CD4-positive, alpha-beta T cell treated with Interleukin-4 for 1 hour (primary cell): ENCODE data around the gene SF3B2.
A peak's percentile ranks its signal among the peaks of the same experiment; 100 is the strongest.

Source experiments
- DNase-seq, 2 donors: peaks; one replicate each; pipeline ENCODE4 v3.0.0-alpha.2; 2020 to 2022

The SF3B2 gene

DNA sequence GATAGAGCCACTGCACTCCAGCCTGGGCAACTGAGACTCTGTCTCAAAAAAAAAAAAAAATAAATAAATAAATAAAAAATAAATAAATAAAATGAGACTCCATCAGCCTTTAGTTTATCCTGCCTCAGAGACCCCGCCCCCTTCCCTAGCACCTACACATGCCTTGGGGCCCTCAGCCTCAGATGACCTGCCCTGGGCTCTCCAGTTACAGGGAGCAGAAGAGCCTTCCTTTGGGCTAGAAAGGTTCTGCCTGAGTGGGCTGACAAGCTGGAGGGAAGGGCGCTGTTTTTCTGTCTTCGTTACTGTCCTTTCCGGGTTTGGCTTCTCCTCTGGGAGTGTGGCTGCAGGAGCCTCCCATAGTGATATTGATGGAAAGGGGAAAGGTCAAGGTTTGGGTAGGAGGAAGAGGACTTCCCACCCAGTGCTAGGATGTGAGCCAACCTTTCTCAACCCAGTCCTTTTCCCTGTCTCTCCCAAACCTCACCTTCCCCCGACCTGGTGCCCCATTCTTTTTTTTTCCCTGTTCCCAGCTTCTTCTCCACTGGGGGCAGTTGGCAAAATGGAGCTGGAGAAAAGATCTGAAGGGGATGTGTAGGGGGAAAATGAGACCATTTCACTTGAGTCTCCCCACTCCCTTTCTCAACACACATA, 1.5 kb upstream of the SF3B2 start:
- DNase-seq, result no peak

DNA sequence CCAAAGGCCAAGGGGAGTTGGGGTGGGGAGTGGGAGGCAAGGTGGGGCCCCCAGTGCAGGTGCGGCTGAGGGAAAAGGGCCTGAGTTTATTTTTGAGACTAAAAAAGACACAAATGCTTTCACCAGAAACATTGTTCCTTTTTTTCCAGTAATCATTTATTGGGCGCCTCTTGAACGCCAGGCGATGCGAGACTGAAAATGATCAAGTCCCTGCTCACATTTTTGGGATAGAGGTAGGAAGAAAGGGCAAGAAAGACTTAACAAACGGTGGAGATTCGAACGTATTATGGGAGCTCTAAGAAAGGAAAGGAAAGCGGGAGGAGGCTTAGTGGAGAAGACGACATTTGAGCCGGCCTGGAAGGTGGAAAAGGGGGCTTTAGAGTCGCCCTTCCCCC, 796 bp upstream of the SF3B2 start:
- DNase-seq, result no peak

- no peak for DNase-seq
These were observed 459 bp downstream of the SF3B2 start for GRCh38 chr11:66052664-66052982.

GRCh38 chr11:66055021-66055420, 2.9 kb downstream of the SF3B2 start:
- no peak for DNase-seq

DNA sequence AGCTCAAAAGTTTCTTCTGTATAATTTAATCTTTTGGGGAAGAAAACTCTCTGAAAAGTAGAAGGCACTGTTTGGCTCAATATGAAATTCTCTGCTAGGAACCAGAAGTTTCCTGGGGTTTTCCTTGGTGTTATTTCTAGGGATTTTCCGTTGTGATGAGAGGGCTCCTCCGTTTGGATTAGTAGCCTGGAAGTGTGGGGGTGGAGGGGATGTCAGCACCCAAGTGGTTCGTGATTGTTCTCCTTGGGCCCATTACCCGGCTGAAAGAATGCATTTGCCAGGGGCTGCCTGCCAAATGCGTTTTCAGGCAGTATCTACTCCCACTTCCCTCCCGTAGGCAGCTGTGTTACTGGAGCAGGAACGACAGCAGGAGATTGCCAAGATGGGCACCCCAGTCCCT, 4.3 kb downstream of the SF3B2 start:
- no peak for DNase-seq

GRCh38 chr11:66059966-66060680, 8.0 kb downstream of the SF3B2 start:
- no peak for DNase-seq

- DNase-seq, result no peak
These were observed 9.1 kb downstream of the SF3B2 start for GRCh38 chr11:66061268-66061667.

GRCh38 chr11:66062408-66062807, 10.2 kb downstream of the SF3B2 start:
- no peak for DNase-seq

DNA sequence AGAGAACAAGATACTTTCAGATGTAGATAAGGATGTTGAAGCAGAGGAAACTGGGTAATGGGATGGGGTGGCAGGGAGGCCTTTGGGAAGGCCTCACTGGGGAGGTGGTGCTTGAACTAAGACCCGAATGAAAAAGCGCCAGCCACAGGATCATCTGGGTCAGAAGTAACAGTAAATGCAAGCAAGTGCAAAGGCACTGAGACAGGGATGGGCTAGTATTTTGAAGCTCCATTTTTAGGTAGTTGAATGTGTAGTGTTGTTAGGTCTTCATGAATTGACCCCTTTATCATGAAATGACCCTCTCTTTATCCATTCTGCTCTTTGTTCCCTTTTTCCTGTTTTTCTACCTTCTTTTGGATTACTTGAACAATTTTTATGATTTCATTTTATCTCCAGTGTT, 11.7 kb downstream of the SF3B2 start:
- DNase-seq, result no peak

GRCh38 chr11:66064571-66064970, 12.4 kb downstream of the SF3B2 start:
- no peak for DNase-seq

- DNase-seq, result no peak
These were observed 14.6 kb downstream of the SF3B2 start for GRCh38 chr11:66066751-66067150.

DNA sequence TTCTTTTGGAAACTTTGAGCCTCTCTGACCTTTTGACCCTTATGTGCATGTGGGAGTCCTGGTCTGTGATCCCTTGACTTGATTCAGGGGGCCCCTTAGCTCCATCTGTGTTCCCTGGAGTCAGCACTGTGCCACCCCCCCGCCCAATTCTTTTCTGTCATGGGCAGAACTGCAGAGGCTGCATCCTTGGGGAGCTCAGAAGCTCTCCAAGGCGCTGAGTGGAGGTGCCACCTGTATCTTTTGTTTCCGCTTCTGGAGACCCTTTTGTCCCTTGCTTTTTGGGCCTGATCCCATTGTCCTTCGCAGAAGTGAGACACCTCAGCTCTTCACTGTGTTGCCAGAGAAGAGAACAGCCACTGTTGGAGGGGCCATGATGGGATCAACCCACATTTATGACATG, 15.5 kb downstream of the SF3B2 start:
- DNase-seq, result no peak

GRCh38 chr11:66068154-66068821, 16.1 kb downstream of the SF3B2 start:
- peak; percentile 79 to 81 for DNase-seq

DNA sequence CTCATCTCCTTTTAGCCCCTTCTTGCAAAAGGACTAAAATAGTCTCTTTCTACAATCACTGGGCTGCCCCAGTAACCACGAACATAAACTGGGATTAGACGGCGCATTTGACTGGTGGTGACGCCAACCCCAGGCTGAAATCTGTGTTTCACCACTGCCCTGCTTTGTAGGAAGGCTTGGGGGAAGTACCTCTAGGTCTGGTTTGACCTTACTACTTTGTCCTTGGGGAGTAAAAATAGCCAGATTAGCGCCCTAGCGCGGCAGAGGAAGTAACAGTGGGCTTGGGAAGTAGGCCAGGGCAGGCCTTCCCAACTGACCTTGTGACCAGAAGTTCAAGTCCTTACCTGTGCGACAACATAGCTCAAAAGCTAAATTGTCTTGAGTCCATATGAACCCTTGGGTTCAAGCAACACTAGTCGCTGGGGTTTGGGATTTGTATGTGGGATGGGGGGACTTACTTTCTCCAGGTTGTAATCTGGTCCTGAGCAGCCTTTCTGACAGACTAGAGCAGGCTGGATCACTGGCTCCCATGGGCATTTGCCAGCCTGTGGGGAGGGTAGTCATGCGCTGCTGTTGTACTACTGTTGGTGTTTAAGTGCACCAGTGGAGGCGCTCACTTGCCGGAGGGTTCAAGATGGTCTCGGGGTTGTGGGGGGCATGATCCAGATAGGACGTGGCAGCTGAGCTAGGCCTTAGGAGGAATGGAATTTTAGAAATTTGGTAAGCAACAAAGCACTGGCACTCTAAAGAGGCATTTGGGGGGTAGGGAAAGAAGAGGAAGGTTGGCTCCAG, 17.0 kb downstream of the SF3B2 start:
- DNase-seq, result peak; percentile 53 to 70

GRCh38 chr11:66069715-66070603, 17.8 kb downstream of the SF3B2 start, which contains the start of gene PACS1:
Gene PACS1 (plus strand): TSS chr11:66070272. CDS start chr11:66070487, 215 bp downstream.
- DNase-seq, result peak; percentile 86 to 87

DNA sequence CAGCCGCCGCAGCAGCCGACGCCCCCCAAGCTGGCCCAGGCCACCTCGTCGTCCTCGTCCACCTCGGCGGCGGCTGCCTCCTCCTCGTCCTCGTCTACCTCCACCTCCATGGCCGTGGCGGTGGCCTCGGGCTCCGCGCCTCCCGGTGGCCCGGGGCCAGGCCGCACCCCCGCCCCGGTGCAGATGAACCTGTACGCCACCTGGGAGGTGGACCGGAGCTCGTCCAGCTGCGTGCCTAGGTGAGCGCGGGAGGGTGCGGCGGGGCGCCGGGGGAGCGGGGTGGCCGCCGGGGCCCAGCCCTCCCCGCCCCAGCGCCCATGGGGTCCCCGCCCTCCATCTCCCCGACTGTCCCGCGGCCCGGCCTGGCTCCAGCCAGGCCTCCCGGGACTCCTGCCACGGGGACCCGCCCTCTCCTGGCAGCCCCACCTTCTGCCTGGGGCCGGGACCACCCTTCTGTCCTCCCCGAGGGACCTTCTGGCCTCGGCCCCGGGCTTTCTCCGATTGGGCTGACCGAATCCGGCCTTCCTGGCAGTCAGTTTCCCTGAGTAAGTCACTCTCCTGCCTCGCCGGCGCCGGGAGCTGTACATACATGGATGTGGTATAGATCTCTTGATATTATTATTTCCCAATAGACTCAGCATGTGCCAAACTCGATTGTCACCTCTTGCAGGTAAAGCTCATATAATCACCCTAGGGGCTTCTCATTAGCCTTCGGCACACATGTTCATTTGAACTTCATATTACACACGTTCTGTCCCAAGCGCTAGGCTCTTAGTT, 18.6 kb downstream of the SF3B2 start:
- DNase-seq, result peak in 1 of 2 donors; percentile 18

- DNase-seq, result peak in 1 of 2 donors; percentile 36
These were observed 19.2 kb downstream of the SF3B2 start for GRCh38 chr11:66071381-66071801.

DNA sequence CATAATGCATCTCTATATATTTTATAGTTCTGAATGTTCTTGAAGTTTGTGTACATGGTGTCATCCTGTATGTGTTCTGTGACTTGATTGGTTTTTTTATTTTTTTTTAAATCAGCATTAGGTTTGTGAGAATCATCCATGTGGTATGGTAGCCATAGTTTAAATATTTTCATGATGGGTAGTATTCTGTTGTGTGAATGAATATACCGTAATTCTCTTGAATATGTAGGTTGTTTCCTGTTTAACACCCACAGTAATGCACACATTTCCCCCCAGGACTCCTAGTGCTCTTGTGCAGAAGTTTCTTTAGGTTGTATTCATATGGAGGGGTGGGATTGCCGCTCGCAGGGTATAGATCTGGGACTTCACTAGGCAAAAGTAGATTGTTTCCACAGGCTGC, 19.9 kb downstream of the SF3B2 start:
- no peak for DNase-seq

- DNase-seq, result no peak
These were observed 20.4 kb downstream of the SF3B2 start for GRCh38 chr11:66072518-66072917.

DNA sequence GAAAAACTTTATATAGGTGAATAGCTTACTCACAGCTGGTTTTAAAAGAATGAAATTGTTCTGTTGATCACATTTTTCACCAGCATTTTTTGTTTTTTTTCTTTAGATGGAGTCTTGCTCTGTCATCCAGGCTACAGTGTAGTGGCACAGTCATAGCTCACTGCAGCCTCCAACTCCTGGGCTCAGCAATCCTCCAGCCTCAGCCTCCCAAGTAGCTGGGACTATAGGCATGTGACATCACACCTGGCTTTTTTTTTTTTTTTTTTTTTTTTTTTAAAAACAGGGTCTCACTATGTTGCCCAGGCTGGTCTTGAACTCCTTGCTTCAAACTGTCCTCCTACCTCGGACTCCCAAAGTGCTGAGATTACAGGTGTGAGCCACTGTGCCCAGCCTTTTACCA, 21.5 kb downstream of the SF3B2 start:
- DNase-seq, result no peak

GRCh38 chr11:66075273-66075672, 23.1 kb downstream of the SF3B2 start:
- no peak for DNase-seq
